Mononuclear cell (primary cell): ENCODE measurements around the gene PLEKHH2. TPM values are rescaled to one million over a fixed set of nuclear protein-coding genes. Genes with fewer than 3 reads are reported as not detected.

ENCODE experiments used
- H3K27me3 ChIP-seq: 2 replicates; pipeline ENCODE4 v1.6.0; 2011; ENCODE audit warnings: low read length, control low read depth; ENCODE audit not compliant: insufficient read depth
- H3K4me1 ChIP-seq: 2 replicates; pipeline ENCODE4 v1.5.1; 2011; ENCODE audit warnings: mild to moderate bottlenecking, low read length, control low read depth; ENCODE audit not compliant: insufficient read depth
- H3K4me3 ChIP-seq: 2 replicates; pipeline ENCODE4 v1.5.1; 2011; ENCODE audit warnings: mild to moderate bottlenecking, low read length, moderate library complexity
- H3K9me3 ChIP-seq: 2 replicates; pipeline ENCODE4 v1.5.1; 2011; ENCODE audit warnings: low read depth, mild to moderate bottlenecking, control low read depth, low read length
- total RNA-seq: library from RNA; depleted of rRNA; stranded (reverse); fragments of >200 nt; gene quantifications from one replicate; pipeline ENCODE4 v1.2.3, GENCODE V29; 2012

The PLEKHH2 gene
- total RNA-seq, 1 donor: 2.3 TPM

DNA sequence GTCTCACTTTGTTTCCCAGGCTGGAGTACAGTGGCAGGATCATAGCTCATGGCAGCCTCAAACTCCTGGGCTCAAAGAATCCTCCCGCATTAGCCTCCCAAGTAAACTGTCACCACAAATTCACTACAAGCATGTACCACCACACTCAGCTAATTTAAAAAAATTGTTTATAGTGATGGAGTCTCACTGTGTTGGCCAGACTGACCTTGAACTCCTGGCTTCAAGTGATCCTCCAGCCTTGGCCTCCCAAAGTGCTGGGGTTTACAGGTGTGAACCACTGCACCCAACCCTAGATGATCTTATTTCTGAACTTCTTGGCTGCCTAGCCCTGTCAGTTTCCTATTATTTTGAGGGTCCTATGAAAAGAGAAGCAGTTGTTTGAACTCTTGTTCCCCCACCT lies 151.6 kb downstream of the PLEKHH2 start:
- Histone ChIP-seq H3K4me3 (no peak overlapping the region), H3K27me3 (no peaks in the 10 kb centered on the region), H3K4me1 (no peaks in the 10 kb centered on the region)

DNA sequence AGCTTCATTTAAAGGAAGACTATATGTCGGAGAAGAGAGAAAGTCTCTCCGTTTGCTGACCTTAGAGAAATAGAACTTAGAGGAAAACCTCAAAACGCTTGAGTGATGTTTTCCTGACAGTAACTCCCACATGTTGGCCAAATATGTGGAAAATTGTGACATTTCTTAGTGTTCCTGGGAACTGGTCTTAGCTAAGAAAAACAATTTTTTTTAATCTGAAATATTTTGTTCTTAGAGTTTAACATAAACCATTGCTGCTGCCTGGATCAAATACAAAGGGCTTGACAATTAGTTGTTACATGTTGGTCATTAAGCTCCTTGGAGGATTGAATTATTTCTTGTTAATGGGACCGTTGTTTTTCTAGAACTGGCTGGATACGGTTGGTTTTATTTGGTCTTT lies 153.1 kb downstream of the PLEKHH2 start:
- H3K4me1 ChIP-seq: no peaks in the 10 kb centered on the region
- no peaks in the 10 kb centered on the region for H3K9me3 ChIP-seq
- H3K4me3 ChIP-seq: no peak overlapping the region
- no peaks in the 10 kb centered on the region for H3K27me3 ChIP-seq

More for the DNA sequence above, 151.6 kb downstream of the PLEKHH2 start:
- no peaks in the 10 kb centered on the region for H3K9me3 ChIP-seq

DNA sequence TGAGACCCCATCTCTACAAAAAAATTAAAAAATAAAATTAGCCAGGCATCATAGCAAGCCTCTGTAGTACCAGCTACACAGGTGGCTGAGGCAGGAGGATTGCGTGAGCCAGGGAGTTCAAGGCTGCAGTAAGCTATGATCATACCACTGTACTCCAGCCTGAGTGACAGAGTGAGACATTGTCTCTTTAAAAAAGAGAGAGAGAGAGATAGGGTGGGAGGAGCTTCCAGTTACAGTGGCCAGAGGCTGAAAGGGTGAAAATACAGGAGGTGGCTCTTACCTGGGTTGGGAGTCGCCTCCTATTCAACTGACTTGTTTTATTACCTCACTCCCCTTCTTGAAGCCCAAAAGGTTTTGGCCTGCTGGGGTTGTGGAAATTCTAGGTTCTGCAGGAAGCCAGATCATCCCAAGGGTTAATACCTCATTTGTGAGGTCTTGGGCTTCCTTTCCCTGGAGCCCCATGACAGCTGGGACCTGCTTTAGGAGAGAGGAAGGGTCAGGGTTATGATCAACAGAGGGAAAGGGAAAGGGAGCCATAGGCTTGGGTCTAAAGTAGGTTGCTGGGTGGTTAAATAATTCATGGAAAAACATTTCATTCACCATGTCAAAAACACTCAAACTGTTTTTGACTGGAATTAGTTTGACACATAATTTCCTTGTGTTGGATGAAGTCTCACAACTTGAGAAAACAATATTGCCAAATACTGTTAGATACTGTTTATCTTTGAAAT lies 154.1 kb downstream of the PLEKHH2 start:
- no peaks in the 10 kb centered on the region for H3K27me3 ChIP-seq
- H3K9me3 ChIP-seq: no peaks in the 10 kb centered on the region
- no peak overlapping the region for H3K4me3 ChIP-seq
- no peaks in the 10 kb centered on the region for H3K4me1 ChIP-seq

DNA sequence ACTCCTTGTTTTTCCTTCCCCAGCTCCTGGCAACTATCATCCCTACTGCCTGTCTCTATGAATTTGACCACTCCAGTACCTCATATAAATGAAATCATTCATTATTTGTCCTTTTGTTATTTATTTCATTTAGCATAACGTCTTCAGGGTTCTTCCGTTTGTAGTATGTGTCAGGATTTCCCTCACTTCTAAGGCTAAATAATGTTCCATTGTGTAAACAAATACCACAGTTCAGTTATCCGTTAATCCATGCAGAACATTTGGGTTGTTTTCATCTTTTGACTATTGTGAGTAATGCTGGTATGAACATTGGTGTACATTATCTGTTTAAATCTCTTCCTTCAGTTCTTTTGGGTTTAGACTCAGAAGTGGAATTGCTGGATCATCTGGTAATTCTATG lies 155.6 kb downstream of the PLEKHH2 start:
- no peaks in the 10 kb centered on the region for H3K4me1 ChIP-seq
- no peak overlapping the region for H3K4me3 ChIP-seq

DNA sequence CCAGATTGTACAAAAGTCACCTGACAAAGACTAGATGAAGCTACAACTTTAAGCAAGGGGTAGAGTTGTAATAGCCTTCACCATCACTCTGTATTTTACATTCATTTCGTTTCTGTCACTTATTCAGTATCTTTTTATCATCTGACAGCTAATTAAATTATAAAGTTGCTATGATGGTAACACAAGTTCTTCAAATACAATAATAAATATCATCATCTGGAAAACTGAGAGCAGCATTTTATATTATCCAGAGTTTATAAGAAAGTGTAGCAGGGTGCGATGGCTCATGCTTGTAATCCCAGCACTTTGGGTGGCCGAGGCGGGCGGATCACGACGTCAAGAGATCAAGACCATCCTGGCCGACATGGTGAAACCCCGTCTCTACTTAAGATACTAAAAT lies 157.9 kb downstream of the PLEKHH2 start:
- Histone ChIP-seq H3K27me3 (no peaks in the 10 kb centered on the region), H3K4me3 (no peak overlapping the region), H3K9me3 (no peaks in the 10 kb centered on the region)

More for the DNA sequence above, 155.6 kb downstream of the PLEKHH2 start:
- Histone ChIP-seq H3K27me3 (no peaks in the 10 kb centered on the region), H3K9me3 (no peaks in the 10 kb centered on the region)

DNA sequence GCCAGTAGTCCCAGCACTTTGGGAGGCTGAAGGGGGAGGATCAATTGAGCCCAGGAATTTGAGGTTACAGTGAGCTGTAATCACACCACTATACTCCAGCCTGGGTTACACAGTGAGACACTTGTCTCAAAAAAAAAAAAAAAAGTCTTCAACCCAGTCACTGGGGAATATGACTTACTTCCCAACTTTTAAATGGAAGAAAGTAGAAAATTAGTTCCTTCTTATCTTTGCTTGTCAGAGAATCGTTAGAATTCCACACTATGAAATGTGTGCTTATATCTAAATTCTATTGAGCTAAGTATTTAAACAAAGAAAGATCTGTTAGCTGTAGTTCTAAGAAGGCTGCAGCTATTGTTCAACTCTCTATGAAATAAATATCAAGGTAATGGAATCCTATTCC lies 159.1 kb downstream of the PLEKHH2 start:
- no peaks in the 10 kb centered on the region for H3K9me3 ChIP-seq
- no peaks in the 10 kb centered on the region for H3K27me3 ChIP-seq
- H3K4me1 ChIP-seq: no peaks in the 10 kb centered on the region
- no peak overlapping the region for H3K4me3 ChIP-seq

More for the DNA sequence above, 157.9 kb downstream of the PLEKHH2 start:
- no peaks in the 10 kb centered on the region for H3K4me1 ChIP-seq

DNA sequence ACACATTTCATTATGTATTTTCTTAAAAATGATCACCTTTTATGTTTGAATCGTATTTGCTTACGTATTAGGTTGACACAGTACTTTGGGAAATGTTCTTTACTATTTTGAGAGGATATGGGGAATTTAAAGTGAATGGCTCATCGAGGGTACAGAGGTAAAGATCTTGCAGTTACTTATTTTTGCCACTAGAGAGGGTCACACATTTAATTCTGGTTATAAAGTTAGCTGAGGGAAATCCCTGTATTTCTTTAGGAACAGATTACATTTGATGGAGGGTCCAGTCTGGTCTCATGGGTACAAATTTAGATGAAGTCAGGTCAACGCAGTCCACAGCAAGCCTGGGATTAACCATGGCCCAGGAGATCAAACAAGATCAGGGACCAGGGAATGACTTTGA lies 161.2 kb downstream of the PLEKHH2 start:
- Histone ChIP-seq H3K27me3 (no peaks in the 10 kb centered on the region), H3K4me3 (no peak overlapping the region), H3K4me1 (no peaks in the 10 kb centered on the region), H3K9me3 (no peaks in the 10 kb centered on the region)

DNA sequence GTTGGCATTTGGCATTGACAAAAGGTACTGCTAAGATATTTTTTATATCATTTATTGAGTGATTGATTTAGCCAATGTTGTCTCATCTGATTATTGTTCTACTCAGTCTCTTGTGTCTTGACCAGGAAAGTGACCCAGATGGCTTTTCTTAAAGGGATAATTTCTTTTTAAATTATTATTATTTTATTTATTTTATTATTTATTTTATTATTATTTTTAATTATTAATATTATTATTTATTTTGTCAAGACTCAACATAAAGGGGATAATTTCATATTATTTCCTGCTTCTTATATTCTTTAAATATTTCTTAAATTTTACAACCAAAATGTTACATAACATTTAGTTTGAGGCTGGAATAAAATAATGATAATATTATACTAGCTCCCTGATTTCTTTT lies 163.8 kb downstream of the PLEKHH2 start:
- H3K4me3 ChIP-seq: no peak overlapping the region
- no peaks in the 10 kb centered on the region for H3K9me3 ChIP-seq
- H3K4me1 ChIP-seq: no peaks in the 10 kb centered on the region
- no peaks in the 10 kb centered on the region for H3K27me3 ChIP-seq

DNA sequence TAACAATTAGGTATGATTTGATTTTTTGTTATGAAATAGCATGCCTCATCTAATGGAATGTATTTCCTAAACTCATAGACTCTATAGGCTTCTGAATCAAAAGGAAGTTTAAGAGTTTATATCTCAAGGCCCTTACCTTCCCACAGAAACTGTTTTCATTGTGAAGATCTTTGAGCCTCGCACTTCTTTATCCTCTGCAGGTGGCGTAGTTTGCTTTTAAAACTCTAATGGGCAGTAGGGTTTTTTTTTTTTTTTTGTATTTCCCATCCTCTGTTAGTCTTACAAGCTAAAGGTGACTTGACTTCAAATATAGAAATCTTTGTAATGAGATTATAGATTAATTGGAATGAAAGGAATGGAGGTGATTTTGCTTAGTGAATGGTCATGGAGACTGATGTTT lies 165.1 kb downstream of the PLEKHH2 start:
- Histone ChIP-seq H3K4me1 (no peaks in the 10 kb centered on the region), H3K27me3 (no peaks in the 10 kb centered on the region), H3K4me3 (no peak overlapping the region), H3K9me3 (no peaks in the 10 kb centered on the region)

DNA sequence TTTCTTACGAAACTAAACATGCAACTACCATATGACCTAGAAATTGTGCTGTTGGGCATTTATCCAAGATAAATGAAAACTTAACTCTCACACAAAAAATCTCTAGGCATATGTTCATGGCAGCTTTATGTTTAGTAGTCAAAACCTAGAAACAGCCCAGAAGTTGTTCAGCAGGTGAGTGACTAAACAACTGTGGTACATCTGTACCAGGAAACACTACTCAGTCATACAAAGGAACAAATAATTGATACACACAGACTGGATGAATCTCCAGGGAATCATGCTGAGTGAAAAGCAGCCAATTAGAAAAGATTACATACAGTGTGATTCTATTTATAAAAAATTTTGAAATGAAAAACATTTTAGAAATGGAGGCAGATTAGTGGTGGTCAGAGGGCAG lies 166.1 kb downstream of the PLEKHH2 start:
- no peaks in the 10 kb centered on the region for H3K9me3 ChIP-seq
- no peaks in the 10 kb centered on the region for H3K27me3 ChIP-seq
- no peak overlapping the region for H3K4me3 ChIP-seq
- no peaks in the 10 kb centered on the region for H3K4me1 ChIP-seq

DNA sequence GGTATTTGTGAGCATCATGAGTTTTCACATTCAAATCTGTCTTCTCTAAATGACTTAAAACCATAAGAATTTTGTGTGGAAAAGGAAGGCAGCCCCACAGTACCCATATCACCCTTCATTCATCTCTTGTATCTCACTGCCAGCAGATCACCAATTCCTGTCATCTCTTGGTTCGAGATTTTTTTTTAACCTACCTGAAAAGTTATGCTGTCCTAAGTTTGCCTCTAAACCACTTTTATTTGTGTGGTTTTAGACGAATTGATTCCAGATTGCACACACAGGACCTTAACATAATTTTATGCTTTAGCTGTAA lies 169.6 kb downstream of the PLEKHH2 start:
- Histone ChIP-seq H3K4me3 (no peak overlapping the region), H3K27me3 (no peaks in the 10 kb centered on the region), H3K4me1 (no peaks in the 10 kb centered on the region), H3K9me3 (no peaks in the 10 kb centered on the region)

DNA sequence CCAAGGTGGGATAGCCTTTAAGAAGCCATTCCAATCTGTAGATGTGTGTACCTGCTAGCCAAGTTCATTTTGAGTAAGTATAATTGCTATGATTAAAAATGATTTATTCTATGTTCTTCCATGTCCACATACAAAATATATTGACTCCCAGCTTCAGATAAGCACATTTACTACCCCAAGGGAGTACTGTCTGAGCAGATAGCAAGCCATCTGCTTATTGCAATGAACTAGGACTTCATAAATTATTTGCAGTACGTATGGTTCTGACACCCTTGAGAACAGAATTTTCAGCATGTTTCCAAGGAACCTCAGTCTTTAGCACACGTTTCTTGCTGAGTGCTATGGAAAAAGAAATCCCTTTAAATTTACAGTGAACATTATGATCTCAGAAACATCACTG lies 173.4 kb downstream of the PLEKHH2 start:
- H3K9me3 ChIP-seq: no peaks in the 10 kb centered on the region
- H3K4me1 ChIP-seq: no peaks in the 10 kb centered on the region
- no peak overlapping the region for H3K4me3 ChIP-seq
- no peaks in the 10 kb centered on the region for H3K27me3 ChIP-seq

DNA sequence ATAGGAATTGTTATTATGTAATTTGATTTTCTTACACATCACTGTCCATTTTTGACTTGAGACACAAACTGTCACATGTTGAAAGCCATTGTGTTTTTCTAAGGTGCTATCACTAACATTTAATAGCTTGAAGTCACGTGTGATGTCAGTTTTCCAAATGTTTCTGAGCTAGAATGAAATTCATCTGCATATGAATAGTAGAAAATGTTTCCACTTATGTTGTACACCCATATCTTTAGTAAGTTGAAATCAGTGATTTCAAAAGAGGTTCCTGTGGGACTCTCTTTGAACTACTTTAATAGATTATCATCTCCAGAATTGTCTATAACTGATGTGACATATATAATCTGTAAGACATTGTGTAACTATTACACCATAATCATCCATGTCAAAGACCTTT lies 173.8 kb downstream of the PLEKHH2 start:
- H3K27me3 ChIP-seq: no peaks in the 10 kb centered on the region
- H3K4me1 ChIP-seq: no peaks in the 10 kb centered on the region
- H3K4me3 ChIP-seq: no peak overlapping the region

DNA sequence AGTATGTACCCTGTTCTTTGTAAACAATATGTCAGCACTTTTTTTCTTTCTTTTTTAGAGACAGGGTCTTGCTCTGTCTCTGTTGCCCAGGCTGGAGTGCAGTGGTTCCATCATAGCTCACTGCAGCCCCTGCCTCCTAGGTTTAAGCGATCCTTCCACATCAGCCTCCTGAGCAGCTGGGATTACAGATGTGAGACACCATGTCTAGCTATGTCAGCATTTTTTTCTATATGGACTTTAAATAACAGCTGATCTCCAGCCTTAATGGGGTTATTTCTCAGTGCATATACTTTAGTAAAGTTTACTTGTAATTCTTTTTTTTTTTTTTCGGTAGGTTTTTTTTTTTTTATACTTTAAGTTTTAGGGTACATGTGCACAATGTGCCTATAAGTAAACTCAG lies 174.9 kb downstream of the PLEKHH2 start:
- Histone ChIP-seq H3K27me3 (no peaks in the 10 kb centered on the region), H3K4me3 (no peak overlapping the region), H3K9me3 (no peaks in the 10 kb centered on the region), H3K4me1 (no peaks in the 10 kb centered on the region)

More for the DNA sequence above, 173.8 kb downstream of the PLEKHH2 start:
- no peaks in the 10 kb centered on the region for H3K9me3 ChIP-seq

DNA sequence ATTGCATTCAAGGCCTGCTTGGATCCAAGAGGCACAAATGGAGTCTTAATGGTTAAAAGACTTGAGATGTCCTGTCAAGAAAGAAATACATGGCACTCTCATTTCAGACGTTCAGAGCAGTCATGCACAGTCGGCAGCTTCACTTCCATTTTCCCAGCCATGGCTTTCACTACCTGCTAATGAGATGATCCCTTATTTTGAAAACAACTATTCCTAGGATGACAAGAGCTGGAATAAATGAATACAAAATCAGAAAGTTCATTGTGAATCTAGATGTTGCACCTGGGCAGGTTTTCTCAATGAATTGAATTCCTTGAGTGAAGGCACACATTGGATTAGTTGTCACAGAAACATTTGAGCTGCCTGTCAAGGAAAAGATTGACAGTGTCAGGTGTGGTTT lies 175.9 kb downstream of the PLEKHH2 start:
- no peaks in the 10 kb centered on the region for H3K9me3 ChIP-seq
- H3K4me1 ChIP-seq: no peaks in the 10 kb centered on the region
- no peak overlapping the region for H3K4me3 ChIP-seq
- H3K27me3 ChIP-seq: no peaks in the 10 kb centered on the region

DNA sequence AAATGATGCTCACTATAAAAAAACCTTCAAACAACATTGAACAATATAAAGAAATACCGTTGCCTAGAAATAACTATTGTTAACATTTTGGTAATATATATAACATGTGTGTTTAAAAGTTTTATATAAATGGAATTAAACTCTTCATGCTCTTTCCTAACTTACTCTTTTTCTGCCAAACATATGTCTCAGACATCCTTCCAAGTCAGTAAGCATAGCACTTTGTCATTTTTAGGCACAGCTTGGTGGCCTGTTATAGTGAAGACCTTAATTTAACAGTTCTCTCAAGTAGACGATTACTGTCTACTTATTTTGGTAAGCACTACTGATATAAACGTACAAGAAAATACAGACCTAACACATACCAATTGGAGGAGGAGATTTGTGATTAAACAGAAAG lies 177.7 kb downstream of the PLEKHH2 start:
- Histone ChIP-seq H3K27me3 (no peaks in the 10 kb centered on the region), H3K9me3 (no peaks in the 10 kb centered on the region), H3K4me3 (no peak overlapping the region), H3K4me1 (no peaks in the 10 kb centered on the region)
